Epithelial cell of esophagus (primary cell): ENCODE results near the gene KLRC4.
"Not testable (repeated sequence)": the region's sequence is repeated elsewhere in the genome, so short reads cannot be mapped to it uniquely, and the experiment has no call there.

ENCODE experiments used
- DNase-seq: peaks from one replicate; pipeline ENCODE4 v3.0.0; 2010; ENCODE audit warnings: low read depth
- H3K4me3 ChIP-seq: 2 replicates; pipeline ENCODE4 v1.5.1; 2011; ENCODE audit warnings: mild to moderate bottlenecking, low read length, control low read depth
- TF ChIP-seq, protein P1 (sequence below): IDR thresholded peaks from 2 replicates; pipeline ENCODE4 v1.5.1; 2011; ENCODE audit warnings: low read depth, mild to moderate bottlenecking, low read length, control low read depth, inconsistent platforms; ENCODE audit not compliant: insufficient read depth; ENCODE audit errors: missing control alignments

The KLRC4 gene

DNA sequence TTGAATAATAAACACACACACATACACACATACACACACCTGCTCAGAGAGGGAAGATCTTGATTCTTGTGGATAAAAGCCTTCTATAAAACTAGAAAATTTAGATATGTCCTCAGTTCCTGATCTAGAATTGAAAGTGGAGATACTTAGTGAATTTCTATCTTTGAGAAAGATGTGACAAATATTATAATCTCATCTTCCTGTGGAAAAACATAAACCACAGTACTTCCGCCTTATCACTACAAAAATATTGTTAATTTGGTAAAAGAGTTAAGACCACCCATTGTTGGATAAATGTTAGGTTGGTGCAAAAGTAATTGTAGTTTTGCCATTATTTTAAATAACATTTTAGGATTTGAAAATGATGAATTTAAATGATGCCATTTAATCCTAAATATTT lies 19.7 kb downstream of the KLRC4 start, which contains the start of gene KLRK1:
Gene KLRK1 (minus strand): TSS at position 138 of the 400 bp plus-strand sequence. CDS start 1,231 bp downstream, outside the sequence.
- TF ChIP-seq, protein P1, sequence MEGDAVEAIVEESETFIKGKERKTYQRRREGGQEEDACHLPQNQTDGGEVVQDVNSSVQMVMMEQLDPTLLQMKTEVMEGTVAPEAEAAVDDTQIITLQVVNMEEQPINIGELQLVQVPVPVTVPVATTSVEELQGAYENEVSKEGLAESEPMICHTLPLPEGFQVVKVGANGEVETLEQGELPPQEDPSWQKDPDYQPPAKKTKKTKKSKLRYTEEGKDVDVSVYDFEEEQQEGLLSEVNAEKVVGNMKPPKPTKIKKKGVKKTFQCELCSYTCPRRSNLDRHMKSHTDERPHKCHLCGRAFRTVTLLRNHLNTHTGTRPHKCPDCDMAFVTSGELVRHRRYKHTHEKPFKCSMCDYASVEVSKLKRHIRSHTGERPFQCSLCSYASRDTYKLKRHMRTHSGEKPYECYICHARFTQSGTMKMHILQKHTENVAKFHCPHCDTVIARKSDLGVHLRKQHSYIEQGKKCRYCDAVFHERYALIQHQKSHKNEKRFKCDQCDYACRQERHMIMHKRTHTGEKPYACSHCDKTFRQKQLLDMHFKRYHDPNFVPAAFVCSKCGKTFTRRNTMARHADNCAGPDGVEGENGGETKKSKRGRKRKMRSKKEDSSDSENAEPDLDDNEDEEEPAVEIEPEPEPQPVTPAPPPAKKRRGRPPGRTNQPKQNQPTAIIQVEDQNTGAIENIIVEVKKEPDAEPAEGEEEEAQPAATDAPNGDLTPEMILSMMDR = no peak
- H3K4me3 ChIP-seq = no peak within 1 kb of the TSS
- DNase-seq = no peak

DNA sequence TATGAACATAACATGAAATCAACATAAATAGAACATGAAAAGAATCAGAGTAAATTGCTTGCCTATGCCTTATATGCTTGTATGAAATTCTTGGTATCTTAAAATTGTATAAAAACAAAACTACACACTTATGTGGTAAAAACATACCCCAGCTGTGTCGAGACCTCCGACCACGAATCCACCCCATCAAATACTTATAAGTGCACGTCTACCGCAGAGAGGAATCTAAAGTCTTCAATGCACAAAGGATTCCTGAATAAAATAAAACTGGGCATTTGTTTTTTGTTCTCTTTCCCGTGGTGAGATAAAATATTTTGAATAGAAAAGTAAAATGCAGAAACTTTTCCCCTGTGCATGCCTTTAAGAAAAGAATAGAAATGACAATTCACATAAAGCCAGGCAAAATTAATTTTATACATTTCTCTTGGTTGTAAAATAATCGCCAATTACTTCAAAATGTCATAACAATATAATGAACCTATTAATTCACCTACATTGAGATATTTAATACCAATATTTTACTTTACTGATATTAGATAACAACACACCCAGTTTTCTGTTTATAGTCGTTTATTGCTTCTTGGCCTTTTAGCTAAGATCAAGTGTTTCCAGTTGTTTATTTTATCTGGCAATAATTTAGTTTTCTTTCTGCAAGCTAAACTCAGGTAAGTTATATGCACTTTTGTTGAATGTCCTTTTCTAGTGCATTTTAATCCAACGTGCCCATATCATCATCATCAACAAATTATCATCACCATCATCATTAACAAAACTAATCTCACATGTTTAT lies 20.7 kb downstream of the KLRC4 start:
- no peak overlapping the region for H3K4me3 ChIP-seq
- no peak for DNase-seq
- TF ChIP-seq, protein P1 = no peak

DNA sequence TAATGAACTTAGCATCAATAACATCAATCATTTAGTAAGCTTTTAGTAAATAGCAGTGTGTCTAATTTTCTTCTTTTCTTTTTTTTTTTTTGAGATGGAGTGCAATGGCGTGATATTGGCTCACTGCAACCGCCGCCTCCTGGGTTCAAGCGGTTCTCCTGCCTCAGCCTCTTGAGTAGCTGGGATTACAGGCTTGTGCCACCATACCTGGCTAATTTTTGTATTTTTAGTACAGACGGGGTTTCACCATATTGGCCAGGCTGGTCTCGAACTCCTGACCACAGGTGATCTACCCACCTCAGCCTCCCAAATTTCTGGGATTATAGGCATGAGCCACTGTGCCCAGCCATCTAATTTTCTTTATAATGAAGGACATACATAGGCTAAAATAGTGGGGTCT lies 22.1 kb downstream of the KLRC4 start:
- not testable (repeated sequence) for DNase-seq, H3K4me3 ChIP-seq

DNA sequence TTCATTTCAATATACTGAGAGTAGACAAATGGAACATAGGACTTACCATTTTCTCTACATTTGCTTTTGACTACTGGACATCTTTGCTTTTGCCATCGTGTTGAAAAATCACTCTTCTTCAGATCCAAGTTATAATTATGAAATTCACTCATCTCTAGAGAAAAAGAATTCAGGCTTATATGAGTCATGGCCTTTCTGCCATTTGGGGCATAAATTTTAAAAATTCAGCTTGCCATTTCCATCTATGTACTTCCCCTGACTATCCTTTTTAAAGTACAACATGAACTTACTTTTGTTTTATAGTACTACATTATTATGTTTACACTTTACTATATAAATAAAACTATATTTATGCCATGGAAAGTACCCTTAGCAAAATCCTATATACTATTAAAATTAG lies 22.7 kb downstream of the KLRC4 start:
- TF ChIP-seq, protein P1 = no peak
- H3K4me3 ChIP-seq = no peak overlapping the region
- DNase-seq = no peak

GRCh38 chr12:10385166-10385613 lies 24.4 kb downstream of the KLRC4 start:
- DNase-seq = peak; percentile 81
- TF ChIP-seq, protein P1 = no peak
- H3K4me3 ChIP-seq = no peak overlapping the region

- no peak overlapping the region for H3K4me3 ChIP-seq
- TF ChIP-seq, protein P1 = no peak
- DNase-seq = no peak
Measured at GRCh38 chr12:10384191-10384590, 25.4 kb downstream of the KLRC4 start.

DNA sequence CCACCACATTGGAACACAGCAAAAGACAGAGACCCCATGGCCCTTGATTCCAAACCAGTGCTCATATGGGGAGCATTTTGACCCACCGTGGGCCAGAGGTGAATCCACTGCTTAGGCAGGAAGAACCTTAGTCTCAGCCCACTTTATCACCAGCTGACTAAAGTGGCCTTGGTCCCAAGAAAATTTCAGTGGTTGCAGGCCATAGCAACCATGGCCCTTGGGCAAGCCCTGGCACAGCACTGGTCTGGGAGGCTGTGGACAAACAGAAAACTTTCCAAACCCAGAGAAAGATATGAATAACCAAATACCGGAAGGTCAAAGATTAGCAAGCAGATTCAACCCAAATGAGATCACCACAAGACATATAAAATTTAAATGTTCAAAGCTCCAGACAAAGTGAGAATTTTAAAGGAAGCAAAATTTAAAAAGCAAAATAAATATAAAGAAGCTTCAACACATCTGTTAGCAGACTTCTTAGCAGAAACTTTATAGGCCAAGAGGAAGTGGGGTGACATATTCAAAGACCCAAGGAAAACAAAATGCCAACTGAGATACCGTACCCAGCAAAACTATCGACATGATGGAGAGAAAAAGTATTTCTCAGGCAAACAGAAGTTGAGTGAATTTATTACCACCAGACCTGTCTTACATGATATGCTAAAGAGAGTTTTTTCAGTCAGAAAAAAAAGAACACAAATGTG lies 27.5 kb downstream of the KLRC4 start:
- no peak overlapping the region for H3K4me3 ChIP-seq
- TF ChIP-seq, protein P1 = no peak
- no peak for DNase-seq

DNA sequence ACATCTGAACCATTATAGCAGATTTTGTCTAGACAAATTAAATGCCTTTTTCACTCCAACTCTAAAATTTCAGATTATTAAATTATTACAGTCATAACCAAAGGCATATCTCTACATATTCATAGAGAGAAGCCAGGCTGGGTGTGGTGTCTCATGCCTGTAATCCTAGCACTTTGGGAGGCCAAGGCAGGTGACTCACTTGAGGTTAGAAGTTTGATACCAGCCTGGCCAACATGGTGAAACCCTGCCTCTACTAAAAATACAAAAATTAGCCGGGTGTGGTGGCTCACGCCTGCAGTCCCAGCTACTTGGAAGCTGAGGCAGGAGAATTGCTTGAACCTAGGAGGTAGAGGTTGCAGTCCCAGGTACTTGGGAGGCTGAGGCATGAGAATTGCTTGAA lies 30.8 kb downstream of the KLRC4 start:
- not testable (repeated sequence) for H3K4me3 ChIP-seq
- DNase-seq = peak; percentile 52
